ENCODE data around the gene SAMD11. TPM values are rescaled to one million over a fixed set of nuclear protein-coding genes. Genes with fewer than 3 reads are reported as not detected.

The SAMD11 gene
- total RNA-seq, 4 donors from 2014 or later = 2.2 to 26.9 (median 3.0) TPM; not detected in 1

DNA sequence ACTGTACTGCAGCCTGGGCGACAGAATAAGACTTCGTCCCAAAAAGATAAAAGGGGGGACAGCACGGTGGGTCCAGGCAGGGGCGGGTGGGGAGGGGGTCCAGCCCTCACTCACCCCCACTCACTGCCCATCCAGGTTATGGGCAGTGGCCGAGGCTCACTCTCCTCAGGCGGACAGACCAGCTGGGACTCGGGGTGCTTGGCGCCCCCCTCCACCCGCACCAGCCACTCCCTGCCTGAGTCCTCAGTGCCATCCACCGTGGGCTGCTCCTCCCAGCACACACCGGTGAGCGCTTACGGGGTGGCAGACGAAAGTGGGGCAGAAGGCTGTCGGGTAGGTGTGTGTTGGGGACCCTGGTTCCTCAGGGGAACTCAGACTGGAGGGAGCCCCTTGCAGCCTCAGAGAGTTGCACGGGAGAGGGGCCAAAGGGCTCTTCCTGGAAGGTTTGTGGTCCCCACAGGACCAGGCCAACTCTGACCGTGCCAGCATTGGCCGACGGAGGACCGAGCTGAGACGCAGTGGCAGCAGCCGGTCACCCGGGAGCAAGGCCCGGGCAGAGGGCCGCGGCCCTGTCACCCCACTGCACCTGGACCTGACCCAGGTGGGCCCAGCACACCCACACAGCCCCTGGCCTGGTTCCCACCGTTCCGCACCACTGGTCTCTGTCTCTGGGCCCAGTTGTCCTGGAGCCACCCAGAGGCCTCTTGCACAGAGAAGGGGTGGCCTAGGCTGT, 49.2 kb downstream of the SAMD11 start:
- Histone ChIP-seq H3K36me3 (no peaks in the 10 kb centered on the region), H3K4me3 (no peak overlapping the region), H3K9me3 (no peaks in the 10 kb centered on the region), H3K27ac (no peak overlapping the region), H3K27me3 (peaks cover 68% of the 10 kb centered on the region), H3K4me1 (peaks cover 0 to 9% (median 7%) of the 10 kb centered on the region in 4 donors)
- 75 to 81% methylated on average over 2 to 27 of the region's 28 CpGs for WGBS, 2 donors (ENCODE audit: low coverage in 1 of 2)
- in situ Hi-C loops (cut with MboI; ENCODE audit: low pct_ligation_motif_present in 1 of 4, low pct_unique_long_range_greater_than_20kb in 1 of 4, low sequenced_read_pairs in 3 of 4) = no loop called here
- intact Hi-C loops (cut with DNase I; ENCODE audit: low total_unique reads) = no loop called here
- TF ChIP-seq POLR2AphosphoS5 (IDR thresholded peaks at IDR 0.05) (no peak), EP300 (IDR thresholded peaks at IDR 0.05; ENCODE audit: low read depth) (no peak), POLR2A (IDR thresholded peaks at IDR 0.05) (no peak)
- TF ChIP-seq, protein P1, sequence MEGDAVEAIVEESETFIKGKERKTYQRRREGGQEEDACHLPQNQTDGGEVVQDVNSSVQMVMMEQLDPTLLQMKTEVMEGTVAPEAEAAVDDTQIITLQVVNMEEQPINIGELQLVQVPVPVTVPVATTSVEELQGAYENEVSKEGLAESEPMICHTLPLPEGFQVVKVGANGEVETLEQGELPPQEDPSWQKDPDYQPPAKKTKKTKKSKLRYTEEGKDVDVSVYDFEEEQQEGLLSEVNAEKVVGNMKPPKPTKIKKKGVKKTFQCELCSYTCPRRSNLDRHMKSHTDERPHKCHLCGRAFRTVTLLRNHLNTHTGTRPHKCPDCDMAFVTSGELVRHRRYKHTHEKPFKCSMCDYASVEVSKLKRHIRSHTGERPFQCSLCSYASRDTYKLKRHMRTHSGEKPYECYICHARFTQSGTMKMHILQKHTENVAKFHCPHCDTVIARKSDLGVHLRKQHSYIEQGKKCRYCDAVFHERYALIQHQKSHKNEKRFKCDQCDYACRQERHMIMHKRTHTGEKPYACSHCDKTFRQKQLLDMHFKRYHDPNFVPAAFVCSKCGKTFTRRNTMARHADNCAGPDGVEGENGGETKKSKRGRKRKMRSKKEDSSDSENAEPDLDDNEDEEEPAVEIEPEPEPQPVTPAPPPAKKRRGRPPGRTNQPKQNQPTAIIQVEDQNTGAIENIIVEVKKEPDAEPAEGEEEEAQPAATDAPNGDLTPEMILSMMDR (IDR thresholded peaks at IDR 0.05) = no peak
- no peak for DNase-seq

DNA sequence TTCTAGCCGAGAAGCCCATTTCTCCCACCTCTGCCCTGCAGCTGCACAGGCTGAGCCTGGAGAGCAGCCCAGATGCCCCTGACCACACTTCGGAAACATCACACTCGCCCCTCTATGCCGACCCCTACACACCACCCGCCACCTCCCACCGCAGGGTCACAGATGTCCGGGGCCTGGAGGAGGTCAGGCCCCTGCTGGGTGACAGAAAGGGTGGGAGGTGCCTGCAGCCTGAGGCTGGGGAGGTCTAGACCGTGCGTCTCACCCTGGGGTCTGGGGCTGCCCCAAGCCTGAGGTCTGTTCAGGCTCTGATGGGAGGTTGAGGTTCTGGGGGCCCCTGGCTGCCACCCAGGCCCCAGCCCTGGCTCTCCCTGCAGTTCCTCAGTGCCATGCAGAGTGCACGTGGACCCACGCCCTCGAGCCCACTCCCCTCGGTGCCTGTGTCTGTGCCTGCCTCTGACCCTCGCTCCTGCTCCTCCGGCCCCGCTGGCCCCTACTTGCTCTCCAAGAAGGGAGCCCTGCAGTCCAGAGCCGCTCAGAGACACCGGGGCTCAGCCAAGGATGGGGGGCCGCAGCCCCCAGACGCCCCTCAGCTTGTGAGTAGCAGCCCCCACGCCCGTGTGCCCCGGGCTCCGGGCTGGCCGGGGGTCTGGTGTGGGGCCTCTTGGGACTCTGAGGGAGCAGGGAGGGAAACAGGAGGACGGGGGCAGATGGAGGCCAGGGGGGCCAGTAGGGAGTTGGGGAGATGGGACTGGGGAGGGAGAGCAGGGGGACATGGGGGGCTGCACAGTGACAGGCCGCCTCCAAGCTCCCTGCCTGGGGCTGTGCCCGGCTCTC, 50.0 kb downstream of the SAMD11 start:
- no peak for DNase-seq
- Histone ChIP-seq H3K27me3 (peaks cover 61% of the 10 kb centered on the region), H3K36me3 (no peaks in the 10 kb centered on the region), H3K27ac (no peak overlapping the region), H3K4me1 (peaks cover 0 to 9% (median 7%) of the 10 kb centered on the region in 4 donors), H3K4me3 (no peak overlapping the region), H3K9me3 (no peaks in the 10 kb centered on the region)
- TF ChIP-seq POLR2A (IDR thresholded peaks at IDR 0.05) = no peak
- TF ChIP-seq EP300 (IDR thresholded peaks at IDR 0.05; ENCODE audit: low read depth) = no peak
- no peak for TF ChIP-seq POLR2AphosphoS5 (IDR thresholded peaks at IDR 0.05)
- TF ChIP-seq, protein P1 (IDR thresholded peaks at IDR 0.05) = no peak
- intact Hi-C loops (cut with DNase I; ENCODE audit: low total_unique reads) = no loop called here
- 82% methylated on average over 28 of the region's 28 CpGs; no CpG with 5 or more reads in 1 of the 2 donors for WGBS, 2 donors (ENCODE audit: low coverage in 1 of 2)
- in situ Hi-C loops (cut with MboI; ENCODE audit: low pct_ligation_motif_present in 1 of 4, low pct_unique_long_range_greater_than_20kb in 1 of 4, low sequenced_read_pairs in 3 of 4) = no loop called here

DNA sequence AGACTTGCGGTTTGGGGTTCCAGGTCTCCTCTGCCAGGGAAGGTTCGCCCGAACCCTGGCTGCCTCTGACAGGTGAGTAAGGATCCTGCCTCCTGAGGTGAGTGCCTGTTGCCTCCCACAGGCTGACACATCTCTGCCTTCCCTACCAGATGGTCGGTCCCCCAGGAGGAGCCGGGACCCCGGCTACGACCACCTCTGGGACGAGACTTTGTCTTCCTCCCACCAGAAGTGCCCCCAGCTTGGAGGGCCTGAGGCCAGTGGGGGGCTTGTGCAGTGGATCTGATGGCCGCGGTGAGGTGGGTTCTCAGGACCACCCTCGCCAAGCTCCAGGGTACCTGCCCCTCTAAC, 50.5 kb downstream of the SAMD11 start:
- in situ Hi-C loops (cut with MboI; ENCODE audit: low pct_ligation_motif_present in 1 of 4, low pct_unique_long_range_greater_than_20kb in 1 of 4, low sequenced_read_pairs in 3 of 4) (no loop called here), intact Hi-C loops (cut with DNase I; ENCODE audit: low total_unique reads) (no loop called here)
- H3K27me3 ChIP-seq = peaks cover 58% of the 10 kb centered on the region
- H3K9me3 ChIP-seq = no peaks in the 10 kb centered on the region
- TF ChIP-seq POLR2AphosphoS5 (IDR thresholded peaks at IDR 0.05) (no peak), EP300 (IDR thresholded peaks at IDR 0.05; ENCODE audit: low read depth) (no peak), POLR2A (IDR thresholded peaks at IDR 0.05) (no peak)
- TF ChIP-seq, protein P1 (IDR thresholded peaks at IDR 0.05) = no peak
- H3K4me3 ChIP-seq = no peak overlapping the region
- 92% methylated on average over 10 of the region's 11 CpGs; no CpG with 5 or more reads in 1 of the 2 donors for WGBS, 2 donors (ENCODE audit: low coverage in 1 of 2)
- no peaks in the 10 kb centered on the region for H3K36me3 ChIP-seq
- H3K27ac ChIP-seq = no peak overlapping the region
- DNase-seq = no peak
- H3K4me1 ChIP-seq = peaks cover 0 to 9% (median 7%) of the 10 kb centered on the region in 4 donors

DNA sequence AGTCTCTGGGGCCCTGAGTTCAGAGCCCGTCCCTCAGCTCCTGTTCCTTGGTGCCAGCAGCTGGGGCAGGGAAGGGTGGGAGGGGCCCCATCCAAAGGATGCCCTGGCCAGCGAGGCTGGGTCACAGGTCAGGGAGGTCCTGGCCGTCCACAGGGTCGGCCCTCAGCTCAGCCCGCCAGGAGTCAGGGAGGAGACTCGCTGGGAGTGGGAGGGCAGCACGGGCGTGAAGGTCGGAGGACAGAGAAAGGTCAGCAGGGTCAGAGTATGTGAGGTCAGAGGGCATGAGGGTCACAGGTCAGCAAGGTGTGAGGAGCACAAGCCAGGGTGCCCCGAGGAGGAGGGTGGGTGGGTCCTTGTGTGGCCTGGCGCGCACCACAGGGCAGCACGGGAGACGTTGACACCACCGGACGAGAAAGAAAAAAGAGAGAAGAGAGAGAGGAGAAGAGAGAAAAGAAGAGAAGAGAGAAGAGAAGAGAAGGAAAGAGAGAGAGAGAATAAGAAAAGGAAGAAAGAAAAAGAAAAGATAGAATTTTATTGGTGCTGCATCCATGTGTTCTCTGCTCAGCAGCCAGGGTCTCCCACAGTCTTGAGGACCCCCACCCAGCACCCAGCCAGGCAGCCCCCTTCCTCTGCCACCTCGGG, 51.1 kb downstream of the SAMD11 start:
- H3K4me1 ChIP-seq = peaks cover 0 to 9% (median 7%) of the 10 kb centered on the region in 4 donors
- in situ Hi-C loops (cut with MboI; ENCODE audit: low pct_ligation_motif_present in 1 of 4, low pct_unique_long_range_greater_than_20kb in 1 of 4, low sequenced_read_pairs in 3 of 4) = no loop called here
- H3K9me3 ChIP-seq = no peaks in the 10 kb centered on the region
- peaks cover 58% of the 10 kb centered on the region for H3K27me3 ChIP-seq
- H3K36me3 ChIP-seq = no peaks in the 10 kb centered on the region
- intact Hi-C loops (cut with DNase I; ENCODE audit: low total_unique reads) = no loop called here
- no peak for TF ChIP-seq POLR2AphosphoS5 (IDR thresholded peaks at IDR 0.05)
- no peak for TF ChIP-seq POLR2A (IDR thresholded peaks at IDR 0.05)
- WGBS, 2 donors (ENCODE audit: low coverage in 1 of 2) = 53 to 77% methylated on average over 8 to 17 of the region's 17 CpGs
- H3K27ac ChIP-seq = no peak overlapping the region
- H3K4me3 ChIP-seq = no peak overlapping the region
- no peak for DNase-seq

Measured in transverse colon (tissue), 4 donors.